Esophagus squamous epithelium (tissue), 5 donors: ENCODE measurements around the gene EMILIN2. TPM values are rescaled to one million over a fixed set of nuclear protein-coding genes. Genes with fewer than 3 reads are reported as not detected.

ENCODE experiments used
- DNase-seq: peaks from one replicate; lab custom pipeline; 2025; lab: John Stamatoyannopoulos, UW
- H3K27ac ChIP-seq, 4 donors: fragments of 200-600 bp; sonication (generic); one replicate each; pipeline ENCODE4 v1.5.1; 2016 to 2019; ENCODE audit warnings: mild to moderate bottlenecking in 1 of 4
- H3K27me3 ChIP-seq, 4 donors: fragments of 200-600 bp; sonication (generic); 1 replicate in 3 of 4; 2 replicates in 1 of 4; pipeline versions ENCODE4 v1.5.1 to v1.6.0; 2017 to 2021; ENCODE audit warnings: antibody characterized with exemption in 1 of 4
- H3K36me3 ChIP-seq, 3 donors: fragments of 200-600 bp; sonication (generic); one replicate each; pipeline ENCODE4 v1.5.1; 2016 to 2019
- H3K4me1 ChIP-seq, 3 donors: fragments of 200-600 bp; sonication (generic); one replicate each; pipeline ENCODE4 v1.5.1; 2017 to 2019
- H3K4me3 ChIP-seq, 4 donors: fragments of 200-600 bp; sonication (generic); 1 replicate in 3 of 4; 2 replicates in 1 of 4; pipeline ENCODE4 v1.5.1; 2016 to 2019; ENCODE audit warnings: mild to moderate bottlenecking in 2 of 4, moderate library complexity in 1 of 4
- H3K9me3 ChIP-seq, 3 donors: fragments of 200-600 bp; sonication (generic); one replicate each; pipeline ENCODE4 v1.5.1; 2016 to 2019
- POLR2A ChIP-seq, 4 donors: fragments of 450-650 bp; IDR thresholded peaks; one replicate each; pipeline ENCODE4 v1.6.1; 2017; ENCODE audit warnings: antibody characterized with exemption in 4 of 4, mild to moderate bottlenecking in 4 of 4, moderate library complexity in 3 of 4
- WGBS, 2 donors: methylation state at CpG; one replicate each; pipeline ENCODE4 v1.1.5; 2018; 5-methylcytosine and 5-hydroxymethylcytosine counted together
- intact Hi-C: fragments of 100-400 bp; cut with DNase I; formaldehyde crosslinking; loops from one replicate; pipeline ENCODE4 v1.15.0; 2022
- total RNA-seq, 4 donors: library from RNA; depleted of rRNA; stranded (reverse); fragments of >200 nt; gene quantifications; one replicate each; pipeline ENCODE4 v1.1.0, GENCODE V29; 2016
- TF ChIP-seq, protein P1 (sequence below), 6 experiments: fragments of 450-650 bp in 4 of 6; fragments of 200-600 bp in 2 of 6; sonication (generic) in 2 of 6; IDR thresholded peaks; one replicate each; pipeline ENCODE4 v1.5.1; 2016 to 2019; ENCODE audit warnings: antibody characterized with exemption in 6 of 6, mild to moderate bottlenecking in 4 of 6, moderate library complexity in 4 of 6
- donor health status: DM: yes; HTN: yes; CAD: no.

The EMILIN2 gene
- total RNA-seq, 4 donors from 2014 or later, result 3.2 to 11.1 (median 5.5) TPM

GRCh38 chr18:2823202-2823601, 23.6 kb upstream of the EMILIN2 start:
- Histone ChIP-seq H3K4me3 (no peak overlapping the region), H3K4me1 (peaks cover 0 to 6% (median 0%) of the 10 kb centered on the region in 3 donors), H3K27me3 (no peaks in the 10 kb centered on the region), H3K27ac (no peak overlapping the region), H3K36me3 (no peaks in the 10 kb centered on the region), H3K9me3 (no peaks in the 10 kb centered on the region)
- DNase-seq, result no peak
- intact Hi-C loops, result no loop called here
- TF ChIP-seq POLR2A (IDR thresholded peaks at IDR 0.05), result no peak
- TF ChIP-seq, protein P1, sequence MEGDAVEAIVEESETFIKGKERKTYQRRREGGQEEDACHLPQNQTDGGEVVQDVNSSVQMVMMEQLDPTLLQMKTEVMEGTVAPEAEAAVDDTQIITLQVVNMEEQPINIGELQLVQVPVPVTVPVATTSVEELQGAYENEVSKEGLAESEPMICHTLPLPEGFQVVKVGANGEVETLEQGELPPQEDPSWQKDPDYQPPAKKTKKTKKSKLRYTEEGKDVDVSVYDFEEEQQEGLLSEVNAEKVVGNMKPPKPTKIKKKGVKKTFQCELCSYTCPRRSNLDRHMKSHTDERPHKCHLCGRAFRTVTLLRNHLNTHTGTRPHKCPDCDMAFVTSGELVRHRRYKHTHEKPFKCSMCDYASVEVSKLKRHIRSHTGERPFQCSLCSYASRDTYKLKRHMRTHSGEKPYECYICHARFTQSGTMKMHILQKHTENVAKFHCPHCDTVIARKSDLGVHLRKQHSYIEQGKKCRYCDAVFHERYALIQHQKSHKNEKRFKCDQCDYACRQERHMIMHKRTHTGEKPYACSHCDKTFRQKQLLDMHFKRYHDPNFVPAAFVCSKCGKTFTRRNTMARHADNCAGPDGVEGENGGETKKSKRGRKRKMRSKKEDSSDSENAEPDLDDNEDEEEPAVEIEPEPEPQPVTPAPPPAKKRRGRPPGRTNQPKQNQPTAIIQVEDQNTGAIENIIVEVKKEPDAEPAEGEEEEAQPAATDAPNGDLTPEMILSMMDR (IDR thresholded peaks at IDR 0.05), result no peak
- 60 to 87% methylated on average over 2 of the region's 2 CpGs for WGBS, 2 donors

DNA sequence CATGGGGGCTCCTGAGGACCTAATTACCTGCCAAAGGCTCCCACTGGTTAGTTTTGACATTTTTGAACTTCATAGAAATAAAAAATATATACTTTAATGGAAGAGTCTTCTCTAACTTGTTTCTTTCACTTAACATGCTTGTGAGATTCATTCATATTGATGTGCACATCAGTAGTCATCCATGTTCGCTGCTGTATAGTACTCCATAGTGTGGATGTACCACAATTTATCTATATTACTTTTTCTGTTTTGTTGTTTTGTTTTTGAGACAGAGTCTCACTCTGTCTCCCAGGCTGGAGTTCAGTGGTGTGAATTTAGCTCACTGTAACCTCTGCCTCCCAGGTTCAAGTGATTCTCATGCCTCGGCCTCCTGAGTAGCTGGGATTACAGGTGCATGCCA, 22.8 kb upstream of the EMILIN2 start:
- no peak overlapping the region for H3K4me3 ChIP-seq
- no peaks in the 10 kb centered on the region for H3K9me3 ChIP-seq
- H3K27ac ChIP-seq, result no peak overlapping the region
- intact Hi-C loops, result no loop called here
- H3K4me1 ChIP-seq, result peaks cover 0 to 6% (median 0%) of the 10 kb centered on the region in 3 donors
- no peaks in the 10 kb centered on the region for H3K27me3 ChIP-seq
- DNase-seq, result no peak
- 84 to 100% methylated on average over 2 of the region's 2 CpGs for WGBS, 2 donors
- H3K36me3 ChIP-seq, result no peaks in the 10 kb centered on the region
- no peak for TF ChIP-seq POLR2A (IDR thresholded peaks at IDR 0.05)
- TF ChIP-seq, protein P1 (IDR thresholded peaks at IDR 0.05), result no peak

DNA sequence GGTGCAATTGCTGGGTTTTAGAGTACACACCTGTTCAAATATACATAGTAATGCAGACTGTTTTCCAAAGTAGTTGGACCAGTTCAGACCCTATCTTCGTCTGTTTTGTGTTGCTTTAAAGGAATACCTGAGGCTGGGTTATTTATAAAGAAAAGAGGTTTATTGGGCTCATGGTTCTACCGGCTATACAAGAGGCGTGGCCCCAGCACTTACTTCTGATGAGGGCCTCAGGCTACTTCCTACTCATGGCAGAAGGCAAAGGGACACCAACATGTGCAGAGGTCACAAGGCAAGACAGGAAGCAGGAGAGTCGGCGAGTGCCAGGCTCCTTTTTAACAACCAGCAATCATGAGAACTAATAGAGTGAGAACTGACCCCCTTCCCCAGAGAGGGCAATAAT, 21.9 kb upstream of the EMILIN2 start:
- Histone ChIP-seq H3K4me3 (no peak overlapping the region), H3K36me3 (no peaks in the 10 kb centered on the region), H3K9me3 (no peaks in the 10 kb centered on the region), H3K27ac (no peak overlapping the region), H3K4me1 (peaks cover 0 to 6% (median 0%) of the 10 kb centered on the region in 3 donors), H3K27me3 (no peaks in the 10 kb centered on the region)
- intact Hi-C loops, result no loop called here
- 72 to 76% methylated on average over 5 of the region's 5 CpGs for WGBS, 2 donors
- DNase-seq, result no peak
- no peak for TF ChIP-seq POLR2A (IDR thresholded peaks at IDR 0.05)
- TF ChIP-seq, protein P1 (IDR thresholded peaks at IDR 0.05), result no peak

GRCh38 chr18:2825613-2826175, 21.1 kb upstream of the EMILIN2 start:
- no peaks in the 10 kb centered on the region for H3K27me3 ChIP-seq
- no peak overlapping the region for H3K27ac ChIP-seq
- H3K4me3 ChIP-seq, result no peak overlapping the region
- H3K9me3 ChIP-seq, result no peaks in the 10 kb centered on the region
- TF ChIP-seq, protein P1 (IDR thresholded peaks at IDR 0.05), result no peak
- TF ChIP-seq POLR2A (IDR thresholded peaks at IDR 0.05), result no peak
- 80 to 83% methylated on average over 1 to 3 of the region's 3 CpGs for WGBS, 2 donors
- no peaks in the 10 kb centered on the region for H3K36me3 ChIP-seq
- DNase-seq, result no peak
- intact Hi-C loops, result no loop called here
- H3K4me1 ChIP-seq, result peaks cover 0 to 6% (median 0%) of the 10 kb centered on the region in 3 donors

DNA sequence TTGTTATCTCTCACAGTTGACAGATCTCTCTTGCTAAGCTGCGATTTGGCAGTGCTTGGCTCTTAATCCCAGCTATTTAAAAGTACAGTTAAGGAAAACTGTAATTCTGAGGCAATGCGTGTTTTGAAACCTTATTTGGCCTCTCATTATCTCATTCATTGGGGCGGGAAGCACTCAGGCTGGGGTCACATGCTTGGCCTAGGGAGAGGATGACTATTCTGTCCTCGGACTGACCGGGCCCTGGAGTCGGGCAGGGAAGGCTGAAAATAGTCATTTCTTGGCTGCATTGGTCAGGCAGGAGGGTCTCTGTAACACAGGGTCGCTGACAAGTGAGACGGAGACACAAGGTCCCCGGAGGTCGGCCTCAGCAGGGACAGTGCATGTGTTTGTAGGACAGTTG, 20.2 kb upstream of the EMILIN2 start:
- DNase-seq, result no peak
- intact Hi-C loops, result no loop called here
- Histone ChIP-seq H3K27ac (peak overlapping the region in 1 of 4 donors; percentile 47), H3K4me1 (peaks cover 0 to 6% (median 0%) of the 10 kb centered on the region in 3 donors), H3K4me3 (no peak overlapping the region), H3K27me3 (no peaks in the 10 kb centered on the region), H3K9me3 (no peaks in the 10 kb centered on the region), H3K36me3 (no peaks in the 10 kb centered on the region)
- 56 to 62% methylated on average over 10 of the region's 10 CpGs for WGBS, 2 donors
- TF ChIP-seq POLR2A (IDR thresholded peaks at IDR 0.05), result no peak
- TF ChIP-seq, protein P1 (IDR thresholded peaks at IDR 0.05), result no peak
